Neural progenitor cell (in vitro differentiated cells): Measurements from ENCODE around the gene YAP1. TPM values are rescaled to one million over a fixed set of nuclear protein-coding genes. Genes with fewer than 3 reads are reported as not detected.

Experiments
- DNase-seq: peaks from one replicate; pipeline ENCODE4 v3.0.0-alpha.2; 2016; ENCODE audit warnings: low spot score
- H2AFZ ChIP-seq: fragments of 200-600 bp; sonication (generic); replicated peaks from 2 replicates; pipeline ENCODE4 v1.6.1; 2016; ENCODE audit warnings: antibody characterized with exemption
- H3F3A ChIP-seq: fragments of 200-600 bp; sonication (generic); 2 replicates; pipeline ENCODE4 v1.6.1; 2016; ENCODE audit warnings: antibody characterized with exemption, low read depth
- H3K27ac ChIP-seq: fragments of 200-600 bp; sonication (generic); 2 replicates; pipeline ENCODE4 v1.5.1; 2016; ENCODE audit warnings: mild to moderate bottlenecking
- H3K27me3 ChIP-seq: fragments of 200-600 bp; sonication (generic); 2 replicates; pipeline ENCODE4 v1.6.1; 2016; ENCODE audit warnings: mild to moderate bottlenecking, moderate library complexity
- H3K36me3 ChIP-seq: fragments of 200-600 bp; sonication (generic); 2 replicates; pipeline ENCODE4 v1.5.1; 2016
- H3K4me1 ChIP-seq: fragments of 200-600 bp; sonication (generic); 2 replicates; pipeline ENCODE4 v1.6.1; 2016; ENCODE audit warnings: mixed run types
- H3K4me2 ChIP-seq: fragments of 200-600 bp; sonication (generic); 2 replicates; pipeline ENCODE4 v1.6.1; 2016
- H3K4me3 ChIP-seq: fragments of 200-600 bp; sonication (generic); 2 replicates; pipeline ENCODE4 v1.5.1; 2016
- H3K79me2 ChIP-seq: fragments of 200-600 bp; sonication (generic); 2 replicates; pipeline ENCODE4 v1.6.1; 2016; ENCODE audit warnings: low read depth
- H3K9ac ChIP-seq: fragments of 200-600 bp; sonication (generic); 2 replicates; pipeline ENCODE4 v1.6.1; 2016
- H3K9me3 ChIP-seq: fragments of 200-600 bp; sonication (generic); 2 replicates; pipeline ENCODE4 v1.5.1; 2016; ENCODE audit warnings: low read depth
- H4K20me1 ChIP-seq: fragments of 200-600 bp; sonication (generic); 2 replicates; pipeline ENCODE4 v1.6.1; 2016; ENCODE audit warnings: low read depth
- H3K27ac Mint-ChIP-seq: 3 replicates; pipeline ENCODE4 v1.8.0; 2021; ENCODE audit warnings: mixed read lengths
- H3K27me3 Mint-ChIP-seq: 2 replicates; pipeline ENCODE4 v1.8.0; 2022; ENCODE audit warnings: low read depth, mild to moderate bottlenecking, inconsistent platforms, moderate library complexity, mixed read lengths; ENCODE audit not compliant: insufficient read depth
- H3K36me3 Mint-ChIP-seq: 3 replicates; pipeline ENCODE4 v1.8.0; 2021; ENCODE audit warnings: mixed read lengths
- H3K4me1 Mint-ChIP-seq: 3 replicates; pipeline ENCODE4 v1.8.0; 2021; ENCODE audit warnings: mixed read lengths
- H3K4me3 Mint-ChIP-seq: 3 replicates; pipeline ENCODE4 v1.8.0; 2021; ENCODE audit warnings: mild to moderate bottlenecking, moderate library complexity, mixed read lengths
- H3K9me3 Mint-ChIP-seq: 3 replicates; pipeline ENCODE4 v1.8.0; 2020; ENCODE audit warnings: mixed read lengths
- EZH2 ChIP-seq: fragments of 200-600 bp; sonication (generic); IDR thresholded peaks from 2 replicates; pipeline ENCODE4 v1.6.1; 2017; ENCODE audit warnings: antibody characterized with exemption, mild to moderate bottlenecking, moderate library complexity
- EZH2phosphoT487 ChIP-seq: fragments of 200-600 bp; sonication (generic); IDR thresholded peaks from 2 replicates; pipeline ENCODE4 v1.6.1; 2017; ENCODE audit warnings: antibody characterized with exemption
- total RNA-seq: library from RNA; depleted of rRNA; stranded (reverse); fragments of >200 nt; gene quantifications from 2 replicates; pipeline ENCODE4 v1.2.3, GENCODE V29; 2015; ENCODE audit warnings: low replicate concordance
- TF ChIP-seq, protein P1 (sequence below): fragments of 200-600 bp; sonication (generic); IDR thresholded peaks from 2 replicates; pipeline ENCODE4 v1.5.1; 2017; ENCODE audit warnings: antibody characterized with exemption, mild to moderate bottlenecking

The YAP1 gene
- total RNA-seq, 1 donor from 2014 or later = 59.9 TPM

DNA sequence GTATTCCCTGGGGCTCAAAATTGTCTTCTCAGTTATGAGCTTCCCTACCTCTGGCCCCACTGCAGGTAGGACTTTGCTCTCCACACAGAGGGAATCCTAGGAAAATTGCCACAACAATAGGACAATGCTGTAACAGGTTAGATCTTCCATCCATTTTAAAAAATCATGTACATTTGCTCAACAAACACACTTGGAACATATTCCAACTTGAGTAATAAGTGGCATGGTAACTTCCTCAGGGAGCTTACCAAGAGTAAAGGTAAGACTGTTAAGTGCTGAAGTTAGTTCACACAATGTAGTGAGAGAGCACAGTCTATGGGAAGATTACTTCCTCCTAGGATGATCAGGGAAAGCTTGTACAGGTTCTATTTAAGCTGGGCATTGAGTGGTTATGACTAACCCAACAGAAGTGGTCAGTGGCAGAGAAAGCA, 128.2 kb downstream of the YAP1 start:
- Mint-ChIP-seq H3K27ac (no peak overlapping the region), H3K36me3 (peaks cover 8% of the 10 kb centered on the region), H3K4me1 (peaks cover 15% of the 10 kb centered on the region), H3K27me3 (peaks cover 6% of the 10 kb centered on the region), H3K9me3 (no peaks in the 10 kb centered on the region), H3K4me3 (no peak overlapping the region)
- Histone ChIP-seq H3K4me1 (peaks cover 13% of the 10 kb centered on the region), H3K9ac (no peak overlapping the region), H3K4me3 (no peak overlapping the region), H4K20me1 (no peaks in the 10 kb centered on the region), H3K27me3 (no peaks in the 10 kb centered on the region), H3K36me3 (no peaks in the 10 kb centered on the region), H3K4me2 (no peak overlapping the region), H3K9me3 (no peaks in the 10 kb centered on the region), H3K27ac (no peak overlapping the region), H2AFZ (no peak overlapping the region), H3F3A (no peaks in the 10 kb centered on the region), H3K79me2 (no peaks in the 10 kb centered on the region)
- DNase-seq = no peak
- no peak for TF ChIP-seq EZH2phosphoT487
- TF ChIP-seq EZH2 = no peak
- TF ChIP-seq, protein P1, sequence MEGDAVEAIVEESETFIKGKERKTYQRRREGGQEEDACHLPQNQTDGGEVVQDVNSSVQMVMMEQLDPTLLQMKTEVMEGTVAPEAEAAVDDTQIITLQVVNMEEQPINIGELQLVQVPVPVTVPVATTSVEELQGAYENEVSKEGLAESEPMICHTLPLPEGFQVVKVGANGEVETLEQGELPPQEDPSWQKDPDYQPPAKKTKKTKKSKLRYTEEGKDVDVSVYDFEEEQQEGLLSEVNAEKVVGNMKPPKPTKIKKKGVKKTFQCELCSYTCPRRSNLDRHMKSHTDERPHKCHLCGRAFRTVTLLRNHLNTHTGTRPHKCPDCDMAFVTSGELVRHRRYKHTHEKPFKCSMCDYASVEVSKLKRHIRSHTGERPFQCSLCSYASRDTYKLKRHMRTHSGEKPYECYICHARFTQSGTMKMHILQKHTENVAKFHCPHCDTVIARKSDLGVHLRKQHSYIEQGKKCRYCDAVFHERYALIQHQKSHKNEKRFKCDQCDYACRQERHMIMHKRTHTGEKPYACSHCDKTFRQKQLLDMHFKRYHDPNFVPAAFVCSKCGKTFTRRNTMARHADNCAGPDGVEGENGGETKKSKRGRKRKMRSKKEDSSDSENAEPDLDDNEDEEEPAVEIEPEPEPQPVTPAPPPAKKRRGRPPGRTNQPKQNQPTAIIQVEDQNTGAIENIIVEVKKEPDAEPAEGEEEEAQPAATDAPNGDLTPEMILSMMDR = no peak

DNA sequence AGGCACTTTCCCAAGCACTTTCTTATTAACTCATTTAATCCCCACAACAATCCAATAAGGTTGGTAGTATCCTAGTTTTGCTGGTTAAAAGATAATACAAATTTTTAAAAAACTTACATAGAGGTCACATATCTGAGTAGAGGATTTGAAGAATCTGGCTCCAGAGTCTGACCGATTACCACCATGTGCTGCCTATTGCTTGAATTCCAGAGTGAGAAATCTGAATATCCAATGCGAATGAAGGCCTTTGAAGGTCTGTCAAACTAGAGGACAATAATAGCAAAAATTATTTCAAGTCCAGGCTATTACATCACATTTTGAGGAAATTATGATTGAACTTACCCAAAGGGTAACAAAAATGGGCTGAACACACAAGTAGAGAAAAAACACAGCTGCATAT, 129.2 kb downstream of the YAP1 start:
- Histone ChIP-seq H3K9ac (no peak overlapping the region), H3K4me1 (peaks cover 13% of the 10 kb centered on the region), H3K79me2 (no peaks in the 10 kb centered on the region), H3K27me3 (no peaks in the 10 kb centered on the region), H3F3A (no peaks in the 10 kb centered on the region), H3K9me3 (no peaks in the 10 kb centered on the region), H3K4me2 (no peak overlapping the region), H3K27ac (no peak overlapping the region), H2AFZ (no peak overlapping the region), H4K20me1 (no peaks in the 10 kb centered on the region), H3K4me3 (no peak overlapping the region), H3K36me3 (no peaks in the 10 kb centered on the region)
- Mint-ChIP-seq H3K27me3 (peaks cover 6% of the 10 kb centered on the region), H3K4me3 (no peak overlapping the region), H3K36me3 (peaks cover 8% of the 10 kb centered on the region), H3K4me1 (peaks cover 15% of the 10 kb centered on the region), H3K27ac (no peak overlapping the region), H3K9me3 (no peaks in the 10 kb centered on the region)
- DNase-seq = no peak
- TF ChIP-seq, protein P1 = no peak
- TF ChIP-seq EZH2phosphoT487 (no peak), EZH2 (no peak)

DNA sequence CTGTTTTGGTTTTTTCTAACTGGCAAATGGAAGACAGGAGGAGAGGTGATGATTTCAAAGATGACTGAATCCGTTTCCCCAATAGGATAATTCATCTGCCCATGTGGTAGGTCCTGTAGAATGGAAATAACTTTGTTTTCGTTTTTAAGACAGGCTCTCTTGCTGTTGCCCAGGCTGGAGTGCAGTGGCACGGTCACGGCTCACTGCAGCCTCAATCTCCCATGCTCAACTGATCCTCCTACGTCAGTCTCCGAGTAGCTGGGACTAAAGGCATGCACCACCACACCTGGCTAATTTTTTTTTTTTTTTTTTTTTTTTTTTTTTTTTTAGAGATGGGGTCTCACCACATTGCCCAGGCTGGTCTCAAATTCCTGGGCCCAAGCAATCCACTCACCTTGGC, 129.7 kb downstream of the YAP1 start:
- DNase-seq = no peak
- Histone ChIP-seq H2AFZ (no peak overlapping the region), H3K9me3 (no peaks in the 10 kb centered on the region), H3K4me2 (no peak overlapping the region), H3K9ac (no peak overlapping the region), H3K4me1 (peaks cover 8% of the 10 kb centered on the region), H3F3A (no peaks in the 10 kb centered on the region), H3K4me3 (no peak overlapping the region), H3K27me3 (no peaks in the 10 kb centered on the region), H4K20me1 (no peaks in the 10 kb centered on the region), H3K79me2 (no peaks in the 10 kb centered on the region), H3K27ac (no peak overlapping the region), H3K36me3 (no peaks in the 10 kb centered on the region)
- Mint-ChIP-seq H3K4me1 (peaks cover 10% of the 10 kb centered on the region), H3K36me3 (peaks cover 5% of the 10 kb centered on the region), H3K4me3 (no peak overlapping the region), H3K9me3 (no peaks in the 10 kb centered on the region), H3K27ac (no peak overlapping the region), H3K27me3 (peaks cover 6% of the 10 kb centered on the region)
- TF ChIP-seq EZH2 = no peak
- TF ChIP-seq EZH2phosphoT487 = no peak
- TF ChIP-seq, protein P1 = no peak
